Activated CD4-positive, alpha-beta memory T cell treated with anti-CD3 and anti-CD28 coated beads, Interleukin-2, amount 10 ng/mL, durations not matched to agents 7 days and 5 days (primary cell): ENCODE data around the gene KHDRBS2. TPM values are rescaled to one million over a fixed set of nuclear protein-coding genes. Genes with fewer than 3 reads are reported as not detected.

Source experiments
- CTCF ChIA-PET: fragments of 350-600 bp; sonication (Branson Sonifier 250); formaldehyde crosslinking; loops from one replicate; lab custom pipeline; 2021; ENCODE audit warnings: antibody characterized with exemption, inconsistent platforms; lab: Charles Lee
- POLR2A ChIA-PET: fragments of 350-600 bp; sonication (Branson Sonifier 250); formaldehyde crosslinking; loops from one replicate; lab custom pipeline; 2021; ENCODE audit warnings: antibody characterized with exemption; lab: Charles Lee
- DNase-seq: peaks from one replicate; pipeline ENCODE4 v3.0.0-alpha.2; 2020
- H3K27ac Mint-ChIP-seq: one replicate; pipeline ENCODE4 v1.8.0; 2021; ENCODE audit warnings: mild to moderate bottlenecking, mixed read lengths
- H3K27me3 Mint-ChIP-seq: one replicate; pipeline ENCODE4 v1.8.0; 2021; ENCODE audit warnings: mixed read lengths
- H3K36me3 Mint-ChIP-seq: one replicate; pipeline ENCODE4 v1.8.0; 2021; ENCODE audit warnings: low read depth, mixed read lengths
- H3K4me1 Mint-ChIP-seq: one replicate; pipeline ENCODE4 v1.8.0; 2021; ENCODE audit warnings: mixed read lengths
- H3K4me3 Mint-ChIP-seq: one replicate; pipeline ENCODE4 v1.8.0; 2021; ENCODE audit warnings: mild to moderate bottlenecking, mixed read lengths
- H3K9me3 Mint-ChIP-seq: one replicate; pipeline ENCODE4 v1.8.0; 2021; ENCODE audit warnings: mixed read lengths
- total RNA-seq, 2 experiments: library from RNA; stranded (reverse); gene quantifications; one replicate each; pipeline ENCODE4 v1.2.3, GENCODE V29; 2021

The KHDRBS2 gene
- total RNA-seq, 2 experiments from 2014 or later: not detected

GRCh38 chr6:61682562-61682961 lies 603.5 kb downstream of the KHDRBS2 start:
- no peak overlapping the region for H3K4me3 Mint-ChIP-seq
- ChIA-PET POLR2A (no interaction called here), CTCF (no interaction called here)
- H3K27me3 Mint-ChIP-seq: no peaks in the 10 kb centered on the region
- H3K4me1 Mint-ChIP-seq: no peaks in the 10 kb centered on the region
- peaks cover 10% of the 10 kb centered on the region for H3K9me3 Mint-ChIP-seq
- no peak for DNase-seq
- no peak overlapping the region for H3K27ac Mint-ChIP-seq
- no peaks in the 10 kb centered on the region for H3K36me3 Mint-ChIP-seq

DNA sequence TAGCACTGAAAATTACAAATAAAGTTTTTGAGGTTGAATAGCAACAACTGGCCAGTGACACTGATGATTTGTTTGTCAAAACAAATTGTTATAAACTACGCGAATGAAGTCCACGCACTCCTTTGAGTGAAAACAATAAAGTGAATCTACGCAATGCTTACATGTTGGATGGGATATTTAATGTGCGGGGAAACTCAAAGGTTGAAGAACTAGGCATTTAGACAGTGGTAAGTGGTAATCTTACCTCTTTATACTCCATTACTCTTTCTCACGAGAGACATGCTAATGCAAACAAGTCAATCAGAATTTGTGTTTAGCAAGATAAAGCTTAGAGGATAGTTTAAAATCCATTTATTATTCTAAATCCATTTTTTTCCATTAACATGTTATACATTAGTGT lies 606.4 kb downstream of the KHDRBS2 start:
- H3K4me1 Mint-ChIP-seq: no peaks in the 10 kb centered on the region
- H3K27ac Mint-ChIP-seq: no peak overlapping the region
- CTCF ChIA-PET: no interaction called here

GRCh38 chr6:61675734-61676133 lies 610.3 kb downstream of the KHDRBS2 start:
- Mint-ChIP-seq H3K27ac (no peak overlapping the region), H3K9me3 (peaks cover 6% of the 10 kb centered on the region), H3K4me3 (no peak overlapping the region), H3K4me1 (no peaks in the 10 kb centered on the region), H3K27me3 (no peaks in the 10 kb centered on the region), H3K36me3 (no peaks in the 10 kb centered on the region)
- POLR2A ChIA-PET: no interaction called here
- no peak for DNase-seq
- CTCF ChIA-PET: no interaction called here

More for the DNA sequence above, 606.4 kb downstream of the KHDRBS2 start:
- Mint-ChIP-seq H3K4me3 (no peak overlapping the region), H3K36me3 (no peaks in the 10 kb centered on the region), H3K27me3 (no peaks in the 10 kb centered on the region), H3K9me3 (peaks cover 11% of the 10 kb centered on the region)
- no peak for DNase-seq
- POLR2A ChIA-PET: no interaction called here

DNA sequence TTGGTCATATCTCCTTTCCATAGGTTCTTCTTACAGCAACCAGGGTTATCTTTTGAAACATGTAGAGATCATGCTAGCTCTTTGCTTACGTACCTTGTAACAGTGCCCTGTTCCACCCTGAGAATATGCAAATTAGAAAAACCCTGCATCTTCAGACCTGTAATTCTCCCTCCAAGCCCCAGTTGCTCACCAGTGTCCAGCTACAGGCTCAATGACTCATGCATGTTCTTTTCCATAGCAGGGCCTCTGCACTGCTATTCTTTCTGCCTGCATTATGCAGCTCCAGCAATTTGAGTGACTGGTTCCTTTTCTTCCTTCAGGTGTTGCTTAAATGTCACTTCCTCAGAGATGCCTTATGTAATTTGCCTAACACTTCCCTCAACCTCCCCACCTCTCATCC lies 636.2 kb downstream of the KHDRBS2 start:
- H3K4me3 Mint-ChIP-seq: no peak overlapping the region
- CTCF ChIA-PET: interaction anchor here (1.0 kb wide), 1 partner anchor 11 kb away, joined by 3 read pairs; no protein-coding TSS in a partner anchor

GRCh38 chr6:61640463-61640862 lies 645.6 kb downstream of the KHDRBS2 start:
- H3K4me3 Mint-ChIP-seq: no peak overlapping the region
- no peaks in the 10 kb centered on the region for H3K27me3 Mint-ChIP-seq
- H3K36me3 Mint-ChIP-seq: no peaks in the 10 kb centered on the region
- peaks cover 12% of the 10 kb centered on the region for H3K9me3 Mint-ChIP-seq
- DNase-seq: no peak
- CTCF ChIA-PET: no interaction called here
- H3K27ac Mint-ChIP-seq: no peak overlapping the region
- POLR2A ChIA-PET: no interaction called here
- H3K4me1 Mint-ChIP-seq: no peaks in the 10 kb centered on the region

More for the DNA sequence above, 636.2 kb downstream of the KHDRBS2 start:
- DNase-seq: no peak
- Mint-ChIP-seq H3K27me3 (no peaks in the 10 kb centered on the region), H3K36me3 (no peaks in the 10 kb centered on the region), H3K4me1 (no peaks in the 10 kb centered on the region), H3K27ac (no peak overlapping the region), H3K9me3 (peaks cover 10% of the 10 kb centered on the region)
- POLR2A ChIA-PET: no interaction called here
